ENCODE measurements around the gene SEZ6L2. TPM values are rescaled to one million over a fixed set of nuclear protein-coding genes. Genes with fewer than 3 reads are reported as not detected.

The SEZ6L2 gene
- total and polyA plus RNA-seq, 9 of the 15 experiments (the other 6 are each of a cell fraction or from before 2014, with no cell fraction given): 0.10 to 2.1 (median 0.72) TPM

- in situ Hi-C loops (cut with MboI): no loop called here
- CTCF ChIA-PET (ENCODE audit: low intra/inter-chr PET ratio): no interaction called here
Measured at GRCh38 chr16:29858149-29858849, 41.1 kb downstream of the SEZ6L2 start.

More at GRCh38 chr16:29858149-29858849, 41.1 kb downstream of the SEZ6L2 start:
- Histone ChIP-seq H3K4me1 (replicated peaks in 1 of 2; ENCODE audit: control insufficient read depth in 2 of 2, insufficient read depth in 2 of 2, low read length in 2 of 2) (peaks cover 4 to 21% of the 10 kb centered on the region in 2 experiments; a peak in 3 of 5 replicates), H3K9me1 (ENCODE audit: control insufficient read depth, insufficient read depth, low read length) (no peaks in the 10 kb centered on the region), H4K20me1 (replicated peaks; ENCODE audit: control insufficient read depth, insufficient read depth, low read length) (no peaks in the 10 kb centered on the region), H2AFZ (ENCODE audit: low read depth, low read length) (no peak overlapping the region), H3K9ac (ENCODE audit: insufficient read depth in 1 of 2, low read depth in 2 of 2, low read length in 2 of 2) (no peak overlapping the region), H3K27ac (ENCODE audit: extremely low read depth, low read depth, low read length) (no peak overlapping the region), H3K27me3 (ENCODE audit: control insufficient read depth in 2 of 2, insufficient read depth in 2 of 2, low read length in 2 of 2) (no peaks in the 10 kb centered on the region), H3K4me2 (ENCODE audit: insufficient read depth, low read length) (no peak overlapping the region), H3K36me3 (ENCODE audit: control insufficient read depth, insufficient read depth, low read length) (peaks cover 27% of the 10 kb centered on the region; the same call in 2 of the 3 replicates), H3K4me3 (no peak overlapping the region), H3K9me3 (replicated peaks; ENCODE audit: control insufficient read depth, insufficient read depth, low read depth, low read length) (no peaks in the 10 kb centered on the region), H3K79me2 (ENCODE audit: control insufficient read depth, insufficient read depth, low read length) (peaks cover 11% of the 10 kb centered on the region; the same call in 2 of the 3 replicates)
- no peak for FAIRE-seq
- 84% methylated on average over 9 of the region's 10 CpGs for WGBS (ENCODE audit: insufficient coverage, low coverage, missing lambda C conversion rate)
- no peak for ATAC-seq
- BruUV-seq (replicated peaks): no TSS peak
- no peak for DNase-seq (ENCODE audit: extremely low read depth in 1 of 4, low spot score in 3 of 4)
- TF ChIP-seq KLF6 (CRISPR knock-in tag; IDR thresholded peaks at IDR 0.05; ENCODE audit: borderline replicate concordance) (no peak), SAFB (IDR thresholded peaks at IDR 0.05; ENCODE audit: borderline replicate concordance, low read depth, low read length) (no peak), TARDBP (IDR thresholded peaks at IDR 0.05) (no peak), NFYB (IDR thresholded peaks at IDR 0.05; ENCODE audit: extremely low read depth, insufficient read length) (no peak), KLF10 (CRISPR knock-in tag; IDR thresholded peaks at IDR 0.05) (no peak), TAF15 (IDR thresholded peaks at IDR 0.05; ENCODE audit: low read depth, low read length) (no peak), HSF4 (CRISPR knock-in tag; IDR thresholded peaks at IDR 0.05; ENCODE audit: borderline replicate concordance) (no peak), GATAD2A (IDR thresholded peaks at IDR 0.05) (no peak), TAF9B (IDR thresholded peaks at IDR 0.05; ENCODE audit: partially characterized antibody) (no peak), CEBPG (CRISPR knock-in tag; IDR thresholded peaks at IDR 0.05) (no peak), CEBPG (tag; conservative IDR thresholded peaks at IDR 0.05 in 1 of 2, IDR thresholded peaks at IDR 0.05 in 1 of 2) (no peak), SETDB1 (IDR thresholded peaks at IDR 0.05; ENCODE audit: low read length) (no peak), BRCA1 (IDR thresholded peaks at IDR 0.05) (no peak), BRCA1 (CRISPR knock-in tag; IDR thresholded peaks at IDR 0.05) (no peak), GTF2F1 (IDR thresholded peaks at IDR 0.05; ENCODE audit: low read depth, low read length) (no peak), NFRKB (IDR thresholded peaks at IDR 0.05; ENCODE audit: low read depth) (no peak), MXI1 (IDR thresholded peaks at IDR 0.05; ENCODE audit: low read depth, low read length) (no peak), ZNF165 (CRISPR knock-in tag; IDR thresholded peaks at IDR 0.05; ENCODE audit: borderline replicate concordance) (no peak), TEAD1 (CRISPR knock-in tag; IDR thresholded peaks at IDR 0.05) (no peak)
- TF ChIP-seq, protein P1, sequence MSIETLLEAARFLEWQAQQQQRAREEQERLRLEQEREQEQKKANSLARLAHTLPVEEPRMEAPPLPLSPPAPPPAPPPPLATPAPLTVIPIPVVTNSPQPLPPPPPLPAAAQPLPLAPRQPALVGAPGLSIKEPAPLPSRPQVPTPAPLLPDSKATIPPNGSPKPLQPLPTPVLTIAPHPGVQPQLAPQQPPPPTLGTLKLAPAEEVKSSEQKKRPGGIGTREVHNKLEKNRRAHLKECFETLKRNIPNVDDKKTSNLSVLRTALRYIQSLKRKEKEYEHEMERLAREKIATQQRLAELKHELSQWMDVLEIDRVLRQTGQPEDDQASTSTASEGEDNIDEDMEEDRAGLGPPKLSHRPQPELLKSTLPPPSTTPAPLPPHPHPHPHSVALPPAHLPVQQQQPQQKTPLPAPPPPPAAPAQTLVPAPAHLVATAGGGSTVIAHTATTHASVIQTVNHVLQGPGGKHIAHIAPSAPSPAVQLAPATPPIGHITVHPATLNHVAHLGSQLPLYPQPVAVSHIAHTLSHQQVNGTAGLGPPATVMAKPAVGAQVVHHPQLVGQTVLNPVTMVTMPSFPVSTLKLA (conservative IDR thresholded peaks at IDR 0.05): no peak
- POLR2A ChIA-PET: interaction anchor here (1.1 kb wide), 1 partner anchor 10 kb away, joined by 3 read pairs; no protein-coding TSS in a partner anchor
- intact Hi-C loops (cut with micrococcal nuclease): no loop called here

Measured in K562 (cell line).